DMS114 treated with DMSO at 0.1 percent for 48 hours (cell line): ENCODE data around the gene ALOX12.
"Not testable (repeated sequence)": the region's sequence is repeated elsewhere in the genome, so short reads cannot be mapped to it uniquely, and the experiment has no call there.

ENCODE experiments used
- DNase-seq: peaks from one replicate; lab custom pipeline; 2025; ENCODE audit not compliant: unreplicated experiment; lab: John Stamatoyannopoulos, UW

Gene ALOX12

GRCh38 chr17:7045492-7046126, 49.8 kb downstream of the ALOX12 start:
- DNase-seq, result peak; percentile 54

- no peak for DNase-seq
Measured at GRCh38 chr17:7046127-7046724, 50.4 kb downstream of the ALOX12 start.

- not testable (repeated sequence) for DNase-seq
Measured at GRCh38 chr17:7046725-7047397, 51.0 kb downstream of the ALOX12 start.

GRCh38 chr17:7047566-7047965, 51.7 kb downstream of the ALOX12 start:
- no peak for DNase-seq

- DNase-seq, result no peak
Measured at GRCh38 chr17:7048968-7049367, 53.1 kb downstream of the ALOX12 start.

GRCh38 chr17:7050583-7050982, 54.7 kb downstream of the ALOX12 start:
- not testable (repeated sequence) for DNase-seq

- DNase-seq, result no peak
Measured at GRCh38 chr17:7056386-7056785, 60.5 kb downstream of the ALOX12 start.

GRCh38 chr17:7058831-7059447, 63.1 kb downstream of the ALOX12 start:
- no peak for DNase-seq
